Measurements from ENCODE around the gene TSEN54. TPM values are rescaled to one million over a fixed set of nuclear protein-coding genes. Genes with fewer than 3 reads are reported as not detected.

TSEN54 gene
- total RNA-seq, 1 experiment from 2014 or later: 87.3 TPM

DNA sequence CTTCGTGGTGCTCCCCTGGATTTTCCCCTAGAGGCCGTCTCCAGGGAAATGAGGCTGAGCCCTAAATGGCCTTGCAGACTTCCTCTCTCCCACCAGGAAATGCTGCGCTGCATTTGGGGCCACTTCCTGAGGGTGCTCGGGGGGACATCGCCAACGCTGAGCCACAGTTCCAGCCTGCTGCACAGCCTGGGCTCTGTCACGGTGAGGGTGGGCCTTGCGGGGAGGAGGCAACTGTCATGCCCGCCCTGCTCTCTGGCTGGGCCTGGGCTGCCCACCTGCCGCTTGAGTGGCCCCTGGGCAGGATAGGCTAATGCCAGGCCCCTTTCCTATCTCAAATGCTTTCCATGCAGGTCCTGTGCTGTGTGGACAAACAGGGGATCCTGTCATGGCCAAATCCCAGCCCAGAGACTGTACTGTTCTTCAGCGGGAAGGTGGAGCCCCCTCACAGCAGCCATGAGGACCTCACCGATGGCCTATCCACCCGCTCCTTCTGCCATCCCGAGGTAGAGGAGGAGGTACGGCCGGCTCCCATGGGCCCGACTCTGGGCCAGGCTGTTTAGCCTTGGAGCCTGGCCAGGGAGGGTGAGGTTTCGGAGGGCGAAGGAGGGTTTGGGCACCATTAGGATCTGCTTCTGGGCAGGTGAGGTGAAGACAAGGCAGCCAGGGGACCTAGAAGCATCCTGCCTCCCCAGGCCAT, 25.2 kb upstream of the TSEN54 start:
- Histone ChIP-seq H3K79me2 (ENCODE audit: insufficient read depth, low read length) (no peaks in the 10 kb centered on the region), H3K36me3 (ENCODE audit: control insufficient read depth in 1 of 2, insufficient read depth in 2 of 2, low read length in 2 of 2) (peaks cover 0 to 2% of the 10 kb centered on the region in 2 experiments; a peak in 1 of 4 replicates), H3K27me3 (ENCODE audit: insufficient read depth, low read length) (no peaks in the 10 kb centered on the region), H3K4me3 (replicated peaks in 1 of 2; ENCODE audit: low read depth in 1 of 2, low read length in 2 of 2) (no peak overlapping the region), H3K27ac (ENCODE audit: low read depth, low read length) (no peak overlapping the region), H3K9me2 (ENCODE audit: insufficient read depth) (no peaks in the 10 kb centered on the region), H4K20me1 (ENCODE audit: insufficient read depth) (no peaks in the 10 kb centered on the region), H3K4me1 (ENCODE audit: control insufficient read depth in 1 of 2, insufficient read depth in 2 of 2, low read length in 2 of 2) (no peaks in the 10 kb centered on the region), H2AFZ (ENCODE audit: low read depth, low read length, poor library complexity, severe bottlenecking) (no peak overlapping the region), H3K4me2 (ENCODE audit: low read length) (no peak overlapping the region), H3K9me3 (ENCODE audit: control insufficient read depth in 1 of 2, insufficient read depth in 1 of 2, low read depth in 1 of 2, low read length in 2 of 2) (no peaks in the 10 kb centered on the region), H3K9ac (ENCODE audit: low read length) (no peak overlapping the region)
- ChIA-PET RAD21 (ENCODE audit: low non-redundant PET in 1 of 2, low total read pairs in 2 of 2, uncharacterized antibody in 2 of 2, unreplicated experiment in 2 of 2) (no interaction called here), POLR2A (no interaction called here), CTCF (no interaction called here)
- no peak for ATAC-seq
- TF ChIP-seq CBX3 (IDR thresholded peaks at IDR 0.05; ENCODE audit: low read depth) (no peak), SRF (IDR thresholded peaks at IDR 0.05; ENCODE audit: low read depth) (no peak), ZFX (IDR thresholded peaks at IDR 0.05) (no peak), EZH2phosphoT487 (IDR thresholded peaks at IDR 0.05; ENCODE audit: borderline replicate concordance) (no peak), RAD21 (IDR thresholded peaks at IDR 0.05; ENCODE audit: low read depth) (no peak)
- TF ChIP-seq, protein P1, sequence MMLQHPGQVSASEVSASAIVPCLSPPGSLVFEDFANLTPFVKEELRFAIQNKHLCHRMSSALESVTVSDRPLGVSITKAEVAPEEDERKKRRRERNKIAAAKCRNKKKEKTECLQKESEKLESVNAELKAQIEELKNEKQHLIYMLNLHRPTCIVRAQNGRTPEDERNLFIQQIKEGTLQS (IDR thresholded peaks at IDR 0.05): no peak
- TF ChIP-seq, protein P2, sequence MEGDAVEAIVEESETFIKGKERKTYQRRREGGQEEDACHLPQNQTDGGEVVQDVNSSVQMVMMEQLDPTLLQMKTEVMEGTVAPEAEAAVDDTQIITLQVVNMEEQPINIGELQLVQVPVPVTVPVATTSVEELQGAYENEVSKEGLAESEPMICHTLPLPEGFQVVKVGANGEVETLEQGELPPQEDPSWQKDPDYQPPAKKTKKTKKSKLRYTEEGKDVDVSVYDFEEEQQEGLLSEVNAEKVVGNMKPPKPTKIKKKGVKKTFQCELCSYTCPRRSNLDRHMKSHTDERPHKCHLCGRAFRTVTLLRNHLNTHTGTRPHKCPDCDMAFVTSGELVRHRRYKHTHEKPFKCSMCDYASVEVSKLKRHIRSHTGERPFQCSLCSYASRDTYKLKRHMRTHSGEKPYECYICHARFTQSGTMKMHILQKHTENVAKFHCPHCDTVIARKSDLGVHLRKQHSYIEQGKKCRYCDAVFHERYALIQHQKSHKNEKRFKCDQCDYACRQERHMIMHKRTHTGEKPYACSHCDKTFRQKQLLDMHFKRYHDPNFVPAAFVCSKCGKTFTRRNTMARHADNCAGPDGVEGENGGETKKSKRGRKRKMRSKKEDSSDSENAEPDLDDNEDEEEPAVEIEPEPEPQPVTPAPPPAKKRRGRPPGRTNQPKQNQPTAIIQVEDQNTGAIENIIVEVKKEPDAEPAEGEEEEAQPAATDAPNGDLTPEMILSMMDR (IDR thresholded peaks at IDR 0.05 in 2 of 3, conservative IDR thresholded peaks at IDR 0.05 in 1 of 3; ENCODE audit: borderline replicate concordance in 1 of 3, insufficient read depth in 1 of 3, low read depth in 2 of 3, low read length in 2 of 3): no peak
- TF ChIP-seq, protein P3, sequence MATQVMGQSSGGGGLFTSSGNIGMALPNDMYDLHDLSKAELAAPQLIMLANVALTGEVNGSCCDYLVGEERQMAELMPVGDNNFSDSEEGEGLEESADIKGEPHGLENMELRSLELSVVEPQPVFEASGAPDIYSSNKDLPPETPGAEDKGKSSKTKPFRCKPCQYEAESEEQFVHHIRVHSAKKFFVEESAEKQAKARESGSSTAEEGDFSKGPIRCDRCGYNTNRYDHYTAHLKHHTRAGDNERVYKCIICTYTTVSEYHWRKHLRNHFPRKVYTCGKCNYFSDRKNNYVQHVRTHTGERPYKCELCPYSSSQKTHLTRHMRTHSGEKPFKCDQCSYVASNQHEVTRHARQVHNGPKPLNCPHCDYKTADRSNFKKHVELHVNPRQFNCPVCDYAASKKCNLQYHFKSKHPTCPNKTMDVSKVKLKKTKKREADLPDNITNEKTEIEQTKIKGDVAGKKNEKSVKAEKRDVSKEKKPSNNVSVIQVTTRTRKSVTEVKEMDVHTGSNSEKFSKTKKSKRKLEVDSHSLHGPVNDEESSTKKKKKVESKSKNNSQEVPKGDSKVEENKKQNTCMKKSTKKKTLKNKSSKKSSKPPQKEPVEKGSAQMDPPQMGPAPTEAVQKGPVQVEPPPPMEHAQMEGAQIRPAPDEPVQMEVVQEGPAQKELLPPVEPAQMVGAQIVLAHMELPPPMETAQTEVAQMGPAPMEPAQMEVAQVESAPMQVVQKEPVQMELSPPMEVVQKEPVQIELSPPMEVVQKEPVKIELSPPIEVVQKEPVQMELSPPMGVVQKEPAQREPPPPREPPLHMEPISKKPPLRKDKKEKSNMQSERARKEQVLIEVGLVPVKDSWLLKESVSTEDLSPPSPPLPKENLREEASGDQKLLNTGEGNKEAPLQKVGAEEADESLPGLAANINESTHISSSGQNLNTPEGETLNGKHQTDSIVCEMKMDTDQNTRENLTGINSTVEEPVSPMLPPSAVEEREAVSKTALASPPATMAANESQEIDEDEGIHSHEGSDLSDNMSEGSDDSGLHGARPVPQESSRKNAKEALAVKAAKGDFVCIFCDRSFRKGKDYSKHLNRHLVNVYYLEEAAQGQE (IDR thresholded peaks at IDR 0.05; ENCODE audit: low read depth): no peak
- no peak for DNase-seq (ENCODE audit: low read depth, low spot score)
- intact Hi-C loops (cut with micrococcal nuclease): no loop called here
- BruUV-seq (replicated peaks): no TSS peak
